ENCODE results near the gene TMEM179.

Gene TMEM179

GRCh38 chr14:104542871-104543830 is 61.4 kb downstream of the TMEM179 start:
- TF ChIP-seq CTCF (IDR thresholded peaks at IDR 0.05; ENCODE audit: low read depth, low read length, missing control alignments) = no peak
- no peak overlapping the region for H3K4me3 ChIP-seq (ENCODE audit: low read depth, low read length)
- no peak for DNase-seq (ENCODE audit: low read depth)
- in situ Hi-C loops (cut with HindIII; ENCODE audit: low sequenced_read_pairs) = no loop called here

- TF ChIP-seq CTCF (IDR thresholded peaks at IDR 0.05; ENCODE audit: low read depth, low read length, missing control alignments) = no peak
- in situ Hi-C loops (cut with HindIII; ENCODE audit: low sequenced_read_pairs) = no loop called here
- no peak for DNase-seq (ENCODE audit: low read depth)
- no peak overlapping the region for H3K4me3 ChIP-seq (ENCODE audit: low read depth, low read length)
Observed at GRCh38 chr14:104541905-104542465, 62.6 kb downstream of the TMEM179 start.
